H1 (cell line): ENCODE data around the gene PTPN12. TPM values are rescaled to one million over a fixed set of nuclear protein-coding genes. Genes with fewer than 3 reads are reported as not detected.

Source experiments
- CTCF ChIA-PET: fragments of 300-600 bp; sonication (Branson Sonifier 250); formaldehyde crosslinking; loops from one replicate; lab custom pipeline; 2021; ENCODE audit not compliant: partially characterized antibody; lab: Charles Lee
- POLR2A ChIA-PET: fragments of 300-600 bp; sonication (Branson Sonifier 250); formaldehyde crosslinking; loops from one replicate; lab custom pipeline; 2021; ENCODE audit warnings: inconsistent platforms; ENCODE audit not compliant: partially characterized antibody; lab: Charles Lee
- DNase-seq, 2 experiments: peaks; one replicate each; pipeline versions ENCODE4 v3.0.0 to v3.0.0-alpha.2; 2010 to 2022; ENCODE audit warnings: low spot score in 2 of 2, low read depth in 1 of 2, mixed read lengths in 1 of 2
- FAIRE-seq: peaks from 2 replicates; lab custom pipeline; 2011; peaks lifted over from hg19 to GRCh38; lab: Jason Lieb, UNC
- H2AFZ ChIP-seq: 2 replicates; pipeline ENCODE4 v1.8.1; 2012; ENCODE audit warnings: low read length, inconsistent platforms
- H2AK5ac ChIP-seq: 2 replicates; pipeline ENCODE4 v1.6.1; 2013; ENCODE audit warnings: low read depth, low read length
- H2BK120ac ChIP-seq: replicated peaks from 2 replicates; pipeline ENCODE3; 2013; ENCODE audit warnings: low read depth, low read length, inconsistent platforms
- H2BK12ac ChIP-seq: 2 replicates; pipeline ENCODE4 v1.6.1; 2013; ENCODE audit warnings: low read depth, low read length
- H2BK15ac ChIP-seq: 2 replicates; pipeline ENCODE4 v1.6.1; 2013; ENCODE audit warnings: low read length
- H2BK20ac ChIP-seq: 2 replicates; pipeline ENCODE4 v1.6.1; 2013; ENCODE audit warnings: low read length
- H2BK5ac ChIP-seq: 2 replicates; pipeline ENCODE4 v1.6.1; 2013; ENCODE audit warnings: low read depth, low read length
- H3K14ac ChIP-seq: 2 replicates; pipeline ENCODE4 v1.6.1; 2013; ENCODE audit warnings: inconsistent platforms; ENCODE audit not compliant: insufficient read length
- H3K18ac ChIP-seq: 2 replicates; pipeline ENCODE4 v1.6.1; 2013; ENCODE audit warnings: low read length; ENCODE audit errors: extremely low read depth
- H3K23ac ChIP-seq: 2 replicates; pipeline ENCODE4 v1.6.1; 2013; ENCODE audit warnings: inconsistent platforms; ENCODE audit not compliant: insufficient read length
- H3K23me2 ChIP-seq: 2 replicates; pipeline ENCODE4 v1.6.1; 2013; ENCODE audit warnings: low read depth, low read length
- H3K27ac ChIP-seq: 2 replicates; pipeline ENCODE4 v1.6.1; 2011; ENCODE audit warnings: low read depth, low read length, inconsistent platforms
- H3K27me3 ChIP-seq, 4 experiments: replicated peaks in 1 of 4; 1 replicate in 1 of 4; 2 replicates in 3 of 4; pipeline versions ENCODE4 v1.6.1 to v1.8.1; 2011 to 2013; ENCODE audit warnings: low read length in 3 of 4, mild to moderate bottlenecking in 3 of 4, inconsistent platforms in 2 of 4, mixed read lengths in 2 of 4, moderate library complexity in 1 of 4; ENCODE audit not compliant: control insufficient read depth in 3 of 4, insufficient read depth in 3 of 4; ENCODE audit errors: extremely low read depth in 1 of 4
- H3K36me3 ChIP-seq, 4 experiments: 2 replicates each; pipeline versions ENCODE4 v1.6.1 to v1.8.1; 2011 to 2013; ENCODE audit warnings: mild to moderate bottlenecking in 4 of 4, low read length in 3 of 4, moderate library complexity in 2 of 4, control low read depth in 1 of 4, inconsistent platforms in 1 of 4; ENCODE audit not compliant: insufficient read depth in 4 of 4, control insufficient read depth in 2 of 4
- H3K4ac ChIP-seq: replicated peaks from 2 replicates; pipeline ENCODE3; 2013; ENCODE audit warnings: low read length, low read depth, mixed read lengths, inconsistent platforms; ENCODE audit not compliant: insufficient read length
- H3K4me1 ChIP-seq, 4 experiments: replicated peaks in 1 of 4; 1 replicate in 1 of 4; 2 replicates in 3 of 4; pipeline versions ENCODE4 v1.6.1 to v1.8.1; 2011 to 2013; ENCODE audit warnings: low read length in 3 of 4, inconsistent platforms in 2 of 4, mixed read lengths in 1 of 4; ENCODE audit not compliant: insufficient read depth in 4 of 4, control insufficient read depth in 3 of 4
- H3K4me2 ChIP-seq, 2 experiments: 2 replicates each; pipeline versions ENCODE4 v1.6.1 to v1.8.1; 2011 to 2013; ENCODE audit warnings: low read depth in 2 of 2, low read length in 2 of 2, control low read depth in 1 of 2, inconsistent platforms in 1 of 2, mild to moderate bottlenecking in 1 of 2; ENCODE audit not compliant: insufficient read depth in 1 of 2
- H3K4me3 ChIP-seq, 4 experiments: fragments of 200-600, 300-600 bp in 1 of 4; sonication (generic), shearing (Covaris generic), sonication (Bioruptor Twin) in 1 of 4; 2 replicates each; pipeline versions ENCODE4 v1.5.1 to v1.8.1; 2011 to 2016; ENCODE audit warnings: low read length in 4 of 4, low read depth in 3 of 4, control low read depth in 2 of 4, inconsistent platforms in 2 of 4, mild to moderate bottlenecking in 2 of 4, mixed read lengths in 1 of 4, moderate library complexity in 1 of 4; ENCODE audit not compliant: insufficient read depth in 2 of 4; ENCODE audit errors: extremely low read depth in 1 of 4
- H3K56ac ChIP-seq: replicated peaks from 2 replicates; pipeline ENCODE3; 2013; ENCODE audit warnings: low read depth, mild to moderate bottlenecking, mixed read lengths, low read length, inconsistent platforms; ENCODE audit not compliant: insufficient read length
- H3K79me1 ChIP-seq: 2 replicates; pipeline ENCODE4 v1.6.1; 2013; ENCODE audit warnings: low read depth, low read length, control low read depth
- H3K79me2 ChIP-seq, 2 experiments: 2 replicates each; pipeline versions ENCODE4 v1.6.1 to v1.8.1; 2012 to 2013; ENCODE audit warnings: low read length in 2 of 2, mild to moderate bottlenecking in 2 of 2, inconsistent platforms in 1 of 2; ENCODE audit not compliant: insufficient read depth in 2 of 2, control insufficient read depth in 1 of 2
- H3K9ac ChIP-seq, 4 experiments: replicated peaks in 1 of 4; 1 replicate in 1 of 4; 2 replicates in 3 of 4; pipeline versions ENCODE4 v1.6.1 to v1.8.1; 2011 to 2013; ENCODE audit warnings: low read depth in 3 of 4, low read length in 3 of 4, control low read depth in 2 of 4, mild to moderate bottlenecking in 2 of 4, moderate library complexity in 2 of 4, inconsistent platforms in 1 of 4; ENCODE audit errors: extremely low read depth in 1 of 4
- H3K9me3 ChIP-seq, 2 experiments: 2 replicates each; pipeline versions ENCODE4 v1.6.1 to v1.8.1; 2012 to 2013; ENCODE audit warnings: mild to moderate bottlenecking in 2 of 2, moderate library complexity in 2 of 2, control low read depth in 1 of 2, inconsistent platforms in 1 of 2, low read depth in 1 of 2, low read length in 1 of 2, mixed read lengths in 1 of 2; ENCODE audit not compliant: insufficient read depth in 2 of 2
- H4K20me1 ChIP-seq, 2 experiments: replicated peaks in 1 of 2; 2 replicates each; pipeline versions ENCODE3 to v1.8.1; 2011 to 2013; ENCODE audit warnings: inconsistent platforms in 2 of 2, low read length in 2 of 2, mild to moderate bottlenecking in 1 of 2; ENCODE audit not compliant: insufficient read depth in 2 of 2, control insufficient read depth in 1 of 2
- H4K5ac ChIP-seq: 2 replicates; pipeline ENCODE4 v1.6.1; 2013; ENCODE audit warnings: low read length, low read depth, mixed read lengths, inconsistent platforms; ENCODE audit not compliant: insufficient read length
- H4K8ac ChIP-seq: 2 replicates; pipeline ENCODE4 v1.8.0; 2013; ENCODE audit warnings: mild to moderate bottlenecking, moderate library complexity, low read length, inconsistent platforms; ENCODE audit not compliant: insufficient read depth; ENCODE audit errors: extremely low read depth
- H4K91ac ChIP-seq: replicated peaks from 2 replicates; pipeline ENCODE3; 2013; ENCODE audit warnings: low read length, mixed read lengths, inconsistent platforms; ENCODE audit not compliant: insufficient read length
- BACH1 ChIP-seq: IDR thresholded peaks from 2 replicates; pipeline ENCODE4 v1.6.1; 2012; ENCODE audit warnings: low read length, improper control_type of control experiment
- CHD1 ChIP-seq: IDR thresholded peaks from 2 replicates; pipeline ENCODE4 v1.6.1; 2012; ENCODE audit warnings: low read depth, low read length, improper control_type of control experiment
- E2F6 ChIP-seq: IDR thresholded peaks from 2 replicates; pipeline ENCODE4 v1.6.1; 2012; ENCODE audit warnings: inconsistent platforms
- GABPA ChIP-seq: IDR thresholded peaks from 2 replicates; pipeline ENCODE4 v1.6.1; 2011; ENCODE audit warnings: mild to moderate bottlenecking, low read length, moderate library complexity, borderline replicate concordance; ENCODE audit not compliant: insufficient read depth
- KDM1A ChIP-seq: fragments of 200-600, 300-600 bp; sonication (generic); IDR thresholded peaks from 2 replicates; pipeline ENCODE4 v1.7.1; 2016; ENCODE audit warnings: mild to moderate bottlenecking, low read length, borderline replicate concordance
- POLR2AphosphoS5 ChIP-seq: IDR thresholded peaks from 2 replicates; pipeline ENCODE4 v1.6.1; 2011; ENCODE audit warnings: low read depth, low read length
- RFX5 ChIP-seq: IDR thresholded peaks from 2 replicates; pipeline ENCODE4 v1.6.1; 2011; ENCODE audit warnings: low read depth, low read length, improper control_type of control experiment, borderline replicate concordance
- RNF2 ChIP-seq: fragments of 200-900, 300-1000 bp; sonication (generic); IDR thresholded peaks from 2 replicates; pipeline ENCODE4 v1.7.1; 2016; ENCODE audit warnings: borderline replicate concordance, low read depth, mild to moderate bottlenecking, antibody characterized with exemption, low read length; ENCODE audit not compliant: poor library complexity, severe bottlenecking; ENCODE audit errors: missing control alignments
- SRF ChIP-seq: IDR thresholded peaks from 2 replicates; pipeline ENCODE4 v1.6.1; 2011; ENCODE audit warnings: mild to moderate bottlenecking, low read depth, low read length, moderate library complexity
- WGBS, 2 experiments: shearing (Covaris generic) in 1 of 2; methylation state at CpG; one replicate each; pipeline versions ENCODE4 v1.1.6 to v1.1.7; 2013 to 2015; ENCODE audit warnings: low lambda C conversion rate in 2 of 2, mixed read lengths in 2 of 2, inconsistent platforms in 1 of 2, low coverage in 1 of 2, missing lambda C conversion rate in 1 of 2; ENCODE audit not compliant: insufficient replicate concordance in 2 of 2, insufficient coverage in 1 of 2, insufficient read length in 1 of 2; ENCODE audit errors: extremely low coverage in 1 of 2, missing lambda C conversion rate in 1 of 2; 5-methylcytosine and 5-hydroxymethylcytosine counted together
- polyA plus RNA-seq, 7 experiments: library from polyadenylated mRNA; depleted of rRNA in 3 of 7; stranded (reverse) in 5 of 7; unstranded in 2 of 7; fragments of >200 nt in 5 of 7; fragments of 200-250 nt in 2 of 7; gene quantifications; 1 replicate in 5 of 7; 2 replicates in 1 of 7; 4 replicates in 1 of 7; pipeline versions ENCODE4 v1.2.1 to v1.2.3, GENCODE V29; 2011 to 2013; ENCODE audit warnings: missing spikeins in 2 of 7, mixed read lengths in 2 of 7
- total RNA-seq: library from RNA; stranded (reverse); fragmentation: NEBNext Ultra II Directional; extraction: Animal tissue kit (Norgen Biotek cat#: 25700); gene quantifications from 2 replicates; pipeline ENCODE4 v1.2.1, GENCODE V29; 2021
- TF ChIP-seq, protein P1 (sequence below): IDR thresholded peaks from 2 replicates; pipeline ENCODE4 v1.6.1; 2011; ENCODE audit warnings: low read length, improper control_type of control experiment
- TF ChIP-seq, protein P2 (sequence below): IDR thresholded peaks from 2 replicates; pipeline ENCODE4 v1.6.1; 2011; ENCODE audit warnings: low read depth, mild to moderate bottlenecking, low read length; ENCODE audit not compliant: insufficient read depth

PTPN12 gene
- total and polyA plus RNA-seq, 2 of the 8 experiments (the other 6 are each of a cell fraction or from before 2014, with no cell fraction given): 39.7 to 132 TPM

DNA sequence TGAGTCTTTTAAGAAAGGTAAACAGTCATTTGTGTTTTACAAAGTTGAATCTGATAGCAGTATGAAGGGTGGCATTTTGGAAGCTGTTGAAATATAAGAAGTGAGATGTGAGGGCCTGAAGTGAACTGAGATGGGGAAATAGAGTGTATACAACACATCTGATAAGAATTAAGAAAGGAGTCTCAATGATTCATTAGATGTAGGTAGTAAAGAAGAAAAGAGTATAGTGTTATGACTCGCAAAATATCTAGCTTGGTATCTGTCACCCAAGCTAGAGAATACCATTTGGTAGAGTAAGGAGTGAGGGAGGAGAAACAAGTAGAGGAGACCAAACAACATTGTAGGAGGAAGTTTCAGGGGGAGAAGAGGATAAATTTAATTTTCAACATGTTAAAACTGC is 5.3 kb downstream of the PTPN12 start:
- ChIA-PET POLR2A (interaction anchor here (1.3 to 1.9 kb wide), 4 partner anchors 9 to 44 kb away, joined by 4 to 6 read pairs (median 4); no protein-coding TSS in a partner anchor), CTCF (interaction anchor here (1.2 to 1.4 kb wide), 2 partner anchors 13 to 21 kb away, joined by 3 read pairs; no protein-coding TSS in a partner anchor)
- Histone ChIP-seq H3K36me3 (no peaks in the 10 kb centered on the region), H2AFZ (no peak overlapping the region), H3K9ac (no peak overlapping the region), H2BK5ac (no peak overlapping the region), H3K27ac (no peak overlapping the region), H2BK20ac (no peak overlapping the region), H3K23me2 (no peaks in the 10 kb centered on the region), H3K56ac (no peak overlapping the region), H2BK120ac (no peak overlapping the region), H4K5ac (no peak overlapping the region), H4K91ac (no peak overlapping the region), H3K9me3 (no peaks in the 10 kb centered on the region), H3K14ac (no peak overlapping the region), H3K4me2 (no peak overlapping the region), H3K18ac (no peak overlapping the region), H3K23ac (no peak overlapping the region), H4K20me1 (peaks cover 26 to 30% of the 10 kb centered on the region in 2 experiments), H3K79me2 (peaks cover 41 to 98% of the 10 kb centered on the region in 2 experiments), H3K27me3 (no peaks in the 10 kb centered on the region), H3K4me3 (no peak overlapping the region), H3K4me1 (peaks cover 0 to 3% (median 2%) of the 10 kb centered on the region in 4 experiments; a peak in 3 of 7 replicates), H2BK12ac (no peak overlapping the region), H3K4ac (no peak overlapping the region), H2BK15ac (no peak overlapping the region), H3K79me1 (no peaks in the 10 kb centered on the region), H4K8ac (no peak overlapping the region), H2AK5ac (no peak overlapping the region)
- no peak for DNase-seq
- FAIRE-seq: no peak
- WGBS, 2 experiments: 95% methylated on average over 1 of the region's 1 CpG; no CpG with 5 or more reads in 1 of the 2 experiments
- no peak for TF ChIP-seq SRF
- TF ChIP-seq GABPA: no peak
- no peak for TF ChIP-seq CHD1
- TF ChIP-seq BACH1: no peak
- no peak for TF ChIP-seq RNF2
- TF ChIP-seq KDM1A: no peak
- TF ChIP-seq, protein P1, sequence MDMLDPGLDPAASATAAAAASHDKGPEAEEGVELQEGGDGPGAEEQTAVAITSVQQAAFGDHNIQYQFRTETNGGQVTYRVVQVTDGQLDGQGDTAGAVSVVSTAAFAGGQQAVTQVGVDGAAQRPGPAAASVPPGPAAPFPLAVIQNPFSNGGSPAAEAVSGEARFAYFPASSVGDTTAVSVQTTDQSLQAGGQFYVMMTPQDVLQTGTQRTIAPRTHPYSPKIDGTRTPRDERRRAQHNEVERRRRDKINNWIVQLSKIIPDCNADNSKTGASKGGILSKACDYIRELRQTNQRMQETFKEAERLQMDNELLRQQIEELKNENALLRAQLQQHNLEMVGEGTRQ: no peak
- no peak for TF ChIP-seq RFX5
- TF ChIP-seq POLR2AphosphoS5: no peak
- TF ChIP-seq E2F6: no peak
- TF ChIP-seq, protein P2, sequence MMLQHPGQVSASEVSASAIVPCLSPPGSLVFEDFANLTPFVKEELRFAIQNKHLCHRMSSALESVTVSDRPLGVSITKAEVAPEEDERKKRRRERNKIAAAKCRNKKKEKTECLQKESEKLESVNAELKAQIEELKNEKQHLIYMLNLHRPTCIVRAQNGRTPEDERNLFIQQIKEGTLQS: no peak
